Measurements from ENCODE around the gene PRKCB.

- TF ChIP-seq CTCF (conservative IDR thresholded peaks at IDR 0.05 in 1 of 2, IDR thresholded peaks at IDR 0.05 in 1 of 2; ENCODE audit: low read depth in 1 of 2, low read length in 2 of 2) (no peak), EZH2 (IDR thresholded peaks at IDR 0.05; ENCODE audit: low read length, missing control alignments) (no peak)
These were observed 88.3 kb downstream of the PRKCB start for GRCh38 chr16:23924128-23924527.
